Inferior parietal cortex (tissue), 1 donor: ENCODE results near the gene NELL2.

Experiments
- DNase-seq: peaks from one replicate; pipeline ENCODE4 v3.0.0-alpha.2; 2016; ENCODE audit errors: extremely low spot score

Gene NELL2

DNA sequence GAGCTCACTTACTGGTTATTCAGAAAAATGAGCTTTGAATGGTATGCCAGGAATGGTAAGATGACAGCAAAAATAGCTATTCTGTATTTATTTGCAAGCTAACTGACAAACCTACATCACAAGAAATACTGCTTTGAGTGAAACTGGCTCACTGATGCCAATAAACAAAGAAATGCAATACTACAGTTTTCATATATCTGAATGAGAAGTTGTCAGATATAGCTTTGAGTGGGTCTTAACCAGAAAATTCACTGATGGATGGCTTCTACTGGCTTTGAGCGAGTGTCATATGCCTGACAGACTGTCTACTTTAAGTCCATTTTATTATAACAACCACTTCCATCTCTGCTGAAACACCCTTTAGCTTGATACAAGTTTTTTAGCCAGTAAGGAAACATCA lies 330.1 kb downstream of the NELL2 start:
- DNase-seq = no peak

DNA sequence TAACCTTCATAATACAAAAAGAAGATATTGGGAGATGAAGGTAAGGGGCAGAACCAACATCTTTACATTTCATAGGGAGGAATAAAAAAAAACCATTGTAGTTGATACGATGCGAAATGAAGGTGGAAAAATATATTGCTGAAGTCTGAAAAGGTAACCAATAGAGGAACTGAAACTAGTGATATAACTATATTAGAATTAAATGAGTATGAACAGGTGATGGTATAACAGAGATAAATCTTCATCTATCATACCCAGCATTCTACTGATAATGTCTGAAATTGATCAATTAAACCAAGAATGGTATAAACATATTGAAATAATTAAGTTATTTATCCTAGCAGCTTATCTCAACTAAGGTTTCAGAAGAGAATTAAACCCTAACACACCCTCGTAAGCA lies 332.1 kb downstream of the NELL2 start:
- DNase-seq = no peak

DNA sequence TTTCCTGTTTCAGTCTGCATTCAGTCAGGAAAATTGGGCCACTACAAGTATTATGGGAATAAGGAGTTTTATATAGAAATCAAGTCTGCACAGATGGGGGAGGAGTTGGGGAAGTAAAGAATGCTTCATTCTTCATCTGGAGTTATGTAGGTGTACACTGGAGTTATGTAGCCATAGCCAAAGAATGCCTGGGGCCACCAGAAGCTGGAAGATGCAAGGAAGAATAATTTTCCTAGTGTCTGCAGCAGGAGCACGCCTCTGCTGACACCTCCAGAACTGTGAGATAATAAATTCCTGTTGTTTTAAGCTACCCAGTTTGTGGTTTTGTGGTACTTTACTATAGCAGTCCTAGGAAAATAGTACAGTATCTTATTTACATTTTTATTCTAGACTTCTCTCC lies 333.4 kb downstream of the NELL2 start:
- DNase-seq = no peak

DNA sequence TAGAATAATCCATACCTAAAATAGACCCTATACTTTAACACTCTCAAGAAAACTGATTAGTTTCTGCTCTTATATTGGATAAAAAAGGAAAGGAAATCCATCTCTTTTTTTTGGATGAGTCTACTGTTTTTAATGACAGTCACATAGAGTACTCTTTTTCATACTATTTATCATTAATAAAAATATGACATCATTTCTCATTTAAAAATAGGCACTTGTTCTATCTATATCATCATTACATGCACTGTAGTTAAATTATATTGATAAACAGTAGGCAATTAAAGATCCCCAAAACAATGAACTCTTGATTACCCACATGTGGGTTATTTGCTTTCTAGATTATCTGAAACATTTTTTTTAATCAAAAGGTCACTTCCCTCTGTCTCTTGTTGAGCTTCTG lies 338.8 kb downstream of the NELL2 start:
- no peak for DNase-seq

DNA sequence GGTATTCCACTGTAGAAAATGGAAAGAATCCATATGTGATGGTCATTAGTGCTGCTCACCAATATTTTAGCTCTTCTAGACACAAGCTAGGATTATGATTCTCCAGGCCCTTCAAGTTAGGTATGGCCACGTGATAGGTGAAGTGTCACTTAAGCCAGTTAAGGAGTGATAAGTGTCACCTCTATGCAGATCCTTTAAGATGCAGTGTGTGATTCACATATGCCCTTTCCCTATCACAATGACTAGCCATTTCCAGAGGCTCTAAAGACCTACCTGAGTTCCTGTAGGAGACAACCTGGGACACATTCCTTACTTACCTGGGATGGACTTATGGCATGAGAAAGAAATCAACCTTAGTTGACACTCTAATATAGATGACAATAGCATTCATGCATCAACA lies 343.2 kb downstream of the NELL2 start:
- no peak for DNase-seq

DNA sequence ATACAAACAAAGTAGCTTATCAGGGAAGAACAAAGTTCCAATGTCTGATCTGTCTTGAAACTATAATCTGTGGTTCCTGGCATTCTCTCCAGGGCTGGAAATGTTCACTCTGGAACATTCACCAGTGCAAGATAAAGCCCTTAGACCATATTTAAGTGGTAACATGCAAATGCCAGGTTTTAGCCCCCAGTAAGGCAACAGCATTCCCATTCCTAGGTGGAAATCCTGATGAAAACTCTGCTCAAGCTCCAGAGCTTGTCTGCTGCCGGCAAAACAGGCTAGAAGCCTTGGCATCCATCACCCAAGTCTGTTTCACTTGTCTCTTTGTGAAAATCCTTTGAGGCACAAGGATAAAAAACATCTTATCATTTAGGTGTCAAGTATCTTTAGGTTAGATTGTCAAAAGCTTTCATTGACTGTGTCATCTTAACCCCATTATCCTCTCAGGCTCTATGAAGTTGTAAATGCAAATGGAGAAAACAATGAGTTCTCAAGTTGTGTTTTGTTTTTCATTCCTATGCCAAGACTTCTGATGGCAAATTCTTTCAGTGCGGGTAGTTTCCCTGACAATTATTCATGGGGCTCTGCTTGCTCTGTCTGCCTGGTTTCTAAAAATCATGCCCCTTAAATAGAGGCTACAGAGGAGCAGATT lies 344.7 kb downstream of the NELL2 start:
- DNase-seq = no peak

DNA sequence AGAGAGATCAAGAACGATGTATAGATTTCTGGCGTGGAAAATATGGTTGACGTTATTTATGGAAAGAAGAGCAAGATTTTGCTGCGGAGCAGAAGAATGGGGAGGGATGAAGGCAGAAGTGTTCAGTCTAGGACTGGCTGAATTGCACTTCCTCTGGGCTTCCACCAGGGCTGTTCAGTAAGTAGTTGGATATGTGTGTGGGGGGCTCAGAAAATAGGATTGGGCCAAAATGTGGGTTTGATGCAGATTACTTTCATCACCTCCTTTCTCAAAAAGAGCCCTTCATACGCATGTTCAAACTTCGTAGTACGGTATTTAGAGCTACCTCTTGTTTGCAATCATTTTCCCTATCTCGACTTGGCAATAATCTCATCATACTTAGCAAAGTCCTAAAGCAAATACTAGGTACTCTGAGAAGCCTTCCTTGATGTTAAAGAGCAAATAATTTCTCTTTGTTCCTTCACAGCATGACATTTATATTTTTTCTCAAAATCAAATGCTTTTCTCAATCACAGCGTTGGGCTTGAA lies 349.4 kb downstream of the NELL2 start:
- DNase-seq = no peak

DNA sequence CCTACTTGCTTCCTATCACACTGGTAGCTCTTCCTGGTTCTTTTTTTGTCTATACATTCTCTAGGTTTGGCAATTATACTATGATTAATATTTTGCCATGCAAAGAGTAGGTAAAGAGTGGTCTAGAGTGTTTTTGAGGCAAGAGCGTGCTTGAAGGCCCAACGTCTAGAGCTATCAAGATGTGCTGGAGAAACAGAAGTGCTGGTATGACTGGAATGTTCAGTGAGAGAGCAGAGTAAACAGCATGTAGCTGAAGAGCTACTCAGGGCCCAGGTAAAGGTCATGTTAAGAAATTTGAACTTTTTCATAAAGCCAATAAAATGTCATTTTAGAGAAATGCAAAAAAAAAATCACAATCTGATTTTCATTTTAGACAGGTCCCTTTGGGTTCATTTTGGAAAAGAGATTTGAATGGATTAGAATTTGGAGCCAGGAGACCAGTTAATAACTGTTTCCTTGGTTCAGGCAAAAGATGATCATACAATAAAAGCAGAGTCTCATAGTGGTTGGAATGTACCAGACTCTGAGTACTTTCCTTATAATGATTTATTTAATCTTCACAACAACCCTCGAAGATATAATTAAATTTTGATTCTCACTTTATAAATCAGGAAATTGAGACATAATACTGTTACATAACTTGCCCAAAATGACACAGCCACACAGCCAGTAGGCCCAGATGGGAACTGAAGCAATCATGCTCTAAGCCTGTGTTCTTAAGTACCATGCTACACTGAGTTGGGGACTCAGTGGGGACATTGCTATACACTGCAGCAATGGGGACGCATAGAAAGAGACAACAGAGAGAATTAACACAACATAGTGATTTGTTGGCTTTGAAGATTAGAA lies 350.1 kb downstream of the NELL2 start:
- DNase-seq = no peak

DNA sequence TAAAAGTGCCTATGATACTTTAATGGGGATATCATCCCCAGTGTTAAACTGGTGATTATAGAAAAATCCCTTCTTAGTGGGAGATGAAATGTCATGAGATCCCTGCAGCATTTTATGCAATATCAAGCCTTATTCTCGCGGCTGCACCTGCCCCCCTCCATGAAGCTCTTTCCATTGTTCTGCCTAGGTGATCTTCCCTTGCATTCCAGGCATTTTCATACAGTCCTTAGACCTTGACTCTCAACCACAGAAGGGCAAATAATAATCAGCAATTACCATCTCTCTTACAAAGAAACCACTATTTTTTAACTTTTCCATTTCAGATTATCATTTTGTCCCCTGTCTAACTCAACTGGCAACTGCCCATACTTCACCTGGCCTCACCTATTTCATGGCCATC lies 352.3 kb downstream of the NELL2 start:
- DNase-seq = no peak

DNA sequence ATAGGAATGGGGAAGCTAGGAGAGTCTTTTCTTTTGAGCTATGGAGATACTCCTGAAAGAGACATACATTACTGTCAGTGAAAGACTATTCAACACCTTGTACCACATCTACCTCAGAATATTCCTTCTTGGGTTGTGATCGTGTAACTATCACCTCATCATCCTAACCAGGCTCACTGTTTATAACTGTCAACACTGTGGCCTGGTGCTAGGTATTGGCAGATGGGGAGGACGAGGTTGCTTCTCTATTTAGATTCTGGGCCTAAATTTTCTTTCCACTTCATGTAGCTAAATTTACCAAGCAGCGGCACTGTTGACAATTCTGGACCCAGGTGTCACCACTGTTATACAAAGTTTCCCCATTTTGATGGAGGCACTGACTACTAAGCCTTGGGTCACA lies 354.4 kb downstream of the NELL2 start:
- no peak for DNase-seq

DNA sequence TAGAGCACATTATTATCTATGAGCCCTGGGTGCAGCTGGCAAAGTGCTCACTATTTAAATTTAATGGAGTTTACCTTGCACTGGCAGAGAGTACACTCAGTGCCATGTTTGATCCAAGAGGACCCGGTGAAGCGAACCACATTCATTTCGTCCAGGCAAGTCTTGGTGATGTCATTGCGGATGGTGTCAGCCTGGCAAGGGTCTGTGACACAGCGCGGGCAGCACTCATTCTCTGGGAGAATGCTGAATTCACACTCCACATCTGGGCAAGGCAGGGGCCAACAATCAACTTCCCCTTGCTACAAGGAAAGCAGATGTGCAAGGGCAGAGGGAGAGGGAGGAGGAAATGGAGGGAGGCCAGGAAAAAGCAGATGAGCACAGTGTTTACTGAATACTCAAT lies 356.2 kb downstream of the NELL2 start:
- DNase-seq = no peak

DNA sequence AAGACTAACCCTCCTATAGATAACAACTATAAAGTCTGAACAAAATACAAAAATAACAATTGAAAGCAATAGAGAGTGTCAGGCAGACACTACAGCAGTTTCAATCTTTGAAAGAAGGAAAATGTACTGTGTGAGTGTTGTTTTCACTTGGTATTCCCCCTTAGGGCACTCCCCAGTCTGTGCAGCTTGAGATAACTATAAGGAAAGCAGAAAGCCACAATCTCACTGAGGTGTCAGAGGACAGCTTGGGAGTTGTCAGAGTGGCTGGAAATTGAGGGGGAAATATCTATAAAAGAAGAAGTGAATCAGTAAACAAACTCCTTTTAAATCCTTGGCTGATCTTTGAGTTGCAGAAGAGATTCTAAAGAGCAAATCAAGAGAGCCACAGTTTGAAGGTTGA lies 364.8 kb downstream of the NELL2 start:
- DNase-seq = no peak

DNA sequence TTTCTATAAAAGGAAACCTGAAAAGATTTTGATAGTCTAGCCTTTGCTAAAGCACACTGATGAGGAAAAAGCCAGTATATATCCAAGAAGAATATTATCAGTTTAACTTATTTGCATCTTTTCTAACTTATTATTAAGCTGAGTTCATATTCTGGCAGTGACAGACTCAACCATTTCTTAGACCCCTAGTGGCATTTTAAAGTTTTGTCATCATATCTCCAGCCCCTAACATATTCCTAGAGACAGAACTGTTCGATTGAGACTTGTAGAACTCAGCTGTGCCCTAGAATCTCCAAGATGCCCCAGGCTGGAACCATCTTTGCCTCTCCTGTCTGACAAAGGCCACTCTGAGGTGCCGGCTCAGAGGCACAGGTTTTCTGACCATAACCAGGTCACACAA lies 365.6 kb downstream of the NELL2 start:
- no peak for DNase-seq

DNA sequence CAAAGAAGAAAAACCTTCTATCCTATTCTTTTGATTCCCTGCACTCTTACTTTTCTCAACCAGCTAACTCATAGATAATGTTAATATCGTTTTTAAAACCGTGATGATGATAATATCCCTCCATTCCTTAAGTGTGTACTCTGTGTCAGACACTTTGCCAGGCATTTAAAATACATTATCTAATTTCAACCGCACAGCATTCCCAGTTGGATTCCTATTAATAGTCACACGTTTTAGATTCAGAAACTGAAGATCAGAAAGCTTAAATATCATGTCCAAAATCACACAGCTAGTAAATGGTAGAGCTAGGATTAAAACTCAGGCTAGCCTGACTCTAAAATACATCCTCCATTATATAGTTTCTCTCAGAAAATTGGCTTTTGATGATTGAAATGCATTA lies 366.0 kb downstream of the NELL2 start:
- no peak for DNase-seq

DNA sequence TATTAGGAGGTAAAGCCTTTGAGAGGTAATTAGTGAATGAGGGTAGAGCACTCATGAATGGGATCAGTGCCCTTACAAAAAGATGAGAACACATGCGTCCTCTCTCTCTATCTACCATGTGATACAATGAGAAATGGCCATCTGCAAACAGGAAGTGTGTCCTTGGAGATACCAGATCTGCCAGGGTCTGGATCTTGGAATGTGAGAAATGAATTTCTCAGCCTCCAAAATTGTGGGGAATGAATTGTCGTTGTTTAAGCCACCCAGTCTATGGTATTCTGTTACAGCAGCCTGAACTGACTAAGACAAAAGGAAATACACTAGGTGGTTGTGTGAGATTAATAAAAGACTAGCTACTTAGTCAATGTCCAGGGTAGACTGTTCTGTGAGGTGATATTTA lies 366.6 kb downstream of the NELL2 start:
- no peak for DNase-seq

DNA sequence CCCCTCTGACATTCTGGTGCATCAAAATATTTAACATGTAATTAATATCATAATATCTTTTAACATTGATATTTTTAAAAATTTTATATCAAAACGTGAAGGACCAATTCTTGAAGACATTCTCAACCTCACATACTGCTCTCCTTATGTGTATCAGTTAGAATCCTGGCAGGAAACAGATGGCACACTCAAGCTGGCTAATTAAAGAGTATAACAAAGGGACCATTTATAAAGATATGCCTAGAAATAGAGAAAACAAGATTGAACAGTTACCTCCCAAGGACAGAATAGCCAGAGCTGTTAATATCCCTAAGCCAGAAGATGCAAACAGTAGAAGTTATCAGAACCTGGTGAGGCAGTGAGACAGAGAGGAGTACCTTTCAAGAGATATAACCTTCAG lies 368.7 kb downstream of the NELL2 start:
- no peak for DNase-seq

DNA sequence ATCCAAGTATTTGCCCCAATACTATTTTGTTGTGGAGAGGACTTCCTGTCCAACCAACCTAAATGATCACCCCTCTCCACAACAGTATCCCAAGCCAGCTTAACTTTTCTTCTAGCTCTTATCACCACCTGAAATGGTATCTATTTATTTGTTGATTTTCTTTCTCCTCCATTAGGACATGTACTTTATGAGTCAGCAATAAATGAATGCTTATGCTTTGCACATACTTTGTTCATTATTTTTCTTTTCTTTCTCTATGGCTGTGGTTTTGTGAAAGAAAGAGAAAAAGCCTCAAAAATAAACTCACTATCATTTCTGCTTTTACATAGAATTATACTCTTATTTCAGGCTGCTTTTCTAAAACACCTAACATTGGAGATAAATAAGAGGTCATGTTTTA lies 371.3 kb downstream of the NELL2 start:
- no peak for DNase-seq

DNA sequence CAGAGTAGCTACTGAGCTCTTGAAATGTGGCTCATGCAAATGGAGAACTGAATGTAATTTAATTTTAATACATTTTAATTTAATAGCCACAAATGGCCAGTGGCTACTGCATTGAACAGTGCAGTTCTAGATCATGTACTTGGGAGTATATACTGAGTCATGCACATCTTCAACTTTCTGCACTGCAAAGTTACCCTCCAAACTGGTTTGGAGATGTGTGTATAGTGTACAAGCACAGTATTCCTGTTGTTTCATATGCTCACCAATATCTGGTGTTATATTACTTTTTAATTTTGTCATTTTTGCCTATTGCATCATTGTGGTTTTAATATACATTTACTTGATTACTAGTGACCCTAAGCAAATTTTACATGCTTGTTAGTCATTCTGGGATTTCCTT lies 372.8 kb downstream of the NELL2 start:
- DNase-seq = no peak

DNA sequence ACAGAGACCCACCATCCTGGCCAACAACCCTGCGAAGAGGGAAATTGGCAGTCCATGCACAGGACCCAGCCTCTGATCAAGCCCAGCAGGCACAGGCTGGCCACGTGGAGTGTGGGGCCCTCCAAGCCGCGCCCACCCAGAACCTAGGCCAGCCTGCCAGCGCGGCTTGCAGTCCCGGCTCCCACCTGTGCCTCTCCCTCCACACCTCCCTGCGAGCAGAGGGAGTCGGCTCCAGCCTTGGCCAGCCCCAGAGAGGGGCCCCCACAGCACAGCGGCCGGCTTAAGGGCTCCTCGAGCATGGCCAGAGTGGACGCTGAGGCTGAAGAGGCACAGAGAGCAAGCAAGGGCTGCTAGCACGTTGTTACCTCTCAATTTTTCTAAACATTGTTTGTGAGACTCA lies 373.4 kb downstream of the NELL2 start:
- DNase-seq = no peak

DNA sequence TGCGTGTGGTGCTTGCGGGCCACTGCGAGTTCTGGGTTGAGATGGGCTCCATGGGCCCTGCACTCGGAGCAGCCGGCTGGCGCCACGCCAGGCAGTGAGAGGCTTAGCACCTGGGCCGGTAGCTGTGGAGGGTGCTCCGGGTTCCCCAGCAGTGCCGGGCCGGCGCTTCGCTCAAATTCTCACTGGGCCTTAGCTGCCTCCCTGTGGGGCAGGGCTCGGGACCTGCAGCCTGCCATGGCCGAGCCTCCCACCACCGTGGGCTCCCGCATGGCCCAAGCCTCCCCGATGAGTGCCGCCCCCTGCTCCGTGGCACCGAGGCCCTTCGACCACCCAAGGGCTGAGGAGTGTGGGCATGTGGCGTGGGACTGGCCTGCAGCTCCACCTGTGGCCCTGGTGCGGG lies 375.7 kb downstream of the NELL2 start:
- no peak for DNase-seq

DNA sequence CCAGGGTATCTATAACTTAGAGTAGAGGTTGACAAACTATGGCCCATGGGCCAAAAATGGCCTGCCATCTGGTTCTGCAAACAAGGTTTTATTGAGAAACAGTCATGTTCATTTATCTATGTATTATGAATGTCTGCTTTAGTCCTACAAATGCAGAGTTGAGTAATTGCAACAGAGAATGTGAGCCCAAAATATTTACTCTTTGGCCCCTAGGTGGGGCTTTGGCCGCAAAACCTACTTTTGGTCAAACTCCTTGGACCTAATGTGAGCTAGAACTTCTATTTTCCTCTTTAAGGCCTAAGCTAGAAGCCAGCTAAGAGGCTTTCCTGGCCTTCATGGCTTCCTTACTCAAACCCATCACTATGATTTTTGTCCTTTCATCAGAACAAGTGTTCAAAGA lies 379.1 kb downstream of the NELL2 start:
- DNase-seq = no peak

DNA sequence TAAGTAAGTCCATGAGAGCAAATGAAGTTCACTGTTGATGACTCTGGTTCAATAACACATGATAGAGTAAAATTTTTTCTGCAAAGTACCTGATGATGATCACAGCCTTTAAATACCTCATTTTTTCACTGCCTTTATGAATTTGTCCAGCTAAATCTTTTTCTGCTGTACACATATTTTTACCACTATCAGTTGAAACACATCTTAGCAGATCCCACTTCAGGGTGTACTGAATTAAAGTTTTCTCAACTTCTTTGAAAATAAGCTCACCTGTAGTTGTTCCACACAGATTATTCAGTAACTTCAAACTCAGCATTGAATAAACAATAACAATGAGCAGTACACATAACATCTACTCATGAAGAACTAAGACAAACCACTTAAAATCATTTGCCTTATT lies 385.9 kb downstream of the NELL2 start:
- DNase-seq = no peak

DNA sequence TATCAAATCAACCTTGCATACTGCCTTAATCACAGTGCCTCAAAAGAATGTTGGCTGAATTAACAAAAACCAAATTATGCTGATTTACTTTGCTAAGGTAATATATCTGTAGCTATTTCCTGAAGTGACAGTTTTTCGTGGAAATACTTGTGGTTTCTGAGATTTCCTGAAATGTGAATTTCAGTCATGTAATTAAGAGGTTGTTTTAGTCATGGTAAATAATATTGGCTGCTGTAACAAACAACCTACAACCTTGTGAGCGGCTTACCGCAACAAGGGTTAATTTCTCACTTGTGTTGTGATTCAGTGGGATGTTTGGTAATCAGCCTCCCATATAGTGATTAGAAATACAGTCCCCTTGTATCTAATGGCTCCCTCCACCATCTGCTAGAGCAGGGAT lies 387.9 kb downstream of the NELL2 start:
- no peak for DNase-seq
